ENCODE measurements around the gene TRAF2. TPM values are rescaled to one million over a fixed set of nuclear protein-coding genes. Genes with fewer than 3 reads are reported as not detected.

Gene TRAF2
- total and polyA plus RNA-seq, 2 of the 13 experiments (the other 11 are each of a cell fraction or from before 2014, with no cell fraction given) = 12.4 to 13.6 TPM

- TF ChIP-seq, protein P1, sequence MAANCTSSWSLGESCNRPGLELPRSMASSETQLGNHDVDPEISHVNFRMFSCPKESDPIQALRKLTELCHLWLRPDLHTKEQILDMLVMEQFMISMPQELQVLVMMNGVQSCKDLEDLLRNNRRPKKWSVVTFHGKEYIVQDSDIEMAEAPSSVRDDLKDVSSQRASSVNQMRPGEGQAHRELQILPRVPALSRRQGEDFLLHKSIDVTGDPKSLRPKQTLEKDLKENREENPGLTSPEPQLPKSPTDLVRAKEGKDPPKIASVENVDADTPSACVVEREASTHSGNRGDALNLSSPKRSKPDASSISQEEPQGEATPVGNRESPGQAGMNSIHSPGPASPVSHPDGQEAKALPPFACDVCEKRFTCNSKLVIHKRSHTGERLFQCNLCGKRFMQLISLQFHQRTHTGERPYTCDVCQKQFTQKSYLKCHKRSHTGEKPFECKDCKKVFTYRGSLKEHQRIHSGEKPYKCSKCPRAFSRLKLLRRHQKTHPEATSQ (CRISPR knock-in tag; IDR thresholded peaks at IDR 0.05; ENCODE audit: borderline replicate concordance) = no peak
- TF ChIP-seq ZNF12 (CRISPR knock-in tag; IDR thresholded peaks at IDR 0.05) (0 out of 2 replicates have a peak, but pooled peaks have one; percentile 47), THAP7 (CRISPR knock-in tag; IDR thresholded peaks at IDR 0.05) (0 out of 2 replicates have a peak, but pooled peaks have one; percentile 38), ZNF101 (CRISPR knock-in tag; IDR thresholded peaks at IDR 0.05; ENCODE audit: borderline replicate concordance, low read depth) (no peak), ZNF567 (CRISPR knock-in tag; IDR thresholded peaks at IDR 0.05; ENCODE audit: borderline replicate concordance) (no peak), ZNF460 (CRISPR knock-in tag; IDR thresholded peaks at IDR 0.05; ENCODE audit: borderline replicate concordance) (peak; percentile 43; the same call in 1 of the 2 replicates), ZNF292 (CRISPR knock-in tag; IDR thresholded peaks at IDR 0.05; ENCODE audit: borderline replicate concordance, low read depth) (peak; percentile 78; the same call in 1 of the 2 replicates), ZNF20 (CRISPR knock-in tag; IDR thresholded peaks at IDR 0.05) (no peak), KAT7 (CRISPR knock-in tag; IDR thresholded peaks at IDR 0.05; ENCODE audit: borderline replicate concordance) (peak; percentile 72; the same call in 1 of the 2 replicates), FLYWCH1 (CRISPR knock-in tag; IDR thresholded peaks at IDR 0.05) (no peak), HDAC6 (IDR thresholded peaks at IDR 0.05; ENCODE audit: low read depth, low read length) (no peak), ZNF530 (CRISPR knock-in tag; IDR thresholded peaks at IDR 0.05; ENCODE audit: low read depth) (no peak), KLF16 (CRISPR knock-in tag; IDR thresholded peaks at IDR 0.05) (peak in 1 of 2 experiments; percentile 95; a peak in 2 of 4 replicates), ZNF564 (CRISPR knock-in tag; IDR thresholded peaks at IDR 0.05) (peak; percentile 6; the same call in 1 of the 2 replicates), ZNF709 (CRISPR knock-in tag; IDR thresholded peaks at IDR 0.05) (no peak), HOXA3 (CRISPR knock-in tag; IDR thresholded peaks at IDR 0.05) (peak; percentile 79; the same call in 1 of the 2 replicates), NFIB (CRISPR knock-in tag; IDR thresholded peaks at IDR 0.05; ENCODE audit: borderline replicate concordance) (no peak)
- TF ChIP-seq, protein P2, sequence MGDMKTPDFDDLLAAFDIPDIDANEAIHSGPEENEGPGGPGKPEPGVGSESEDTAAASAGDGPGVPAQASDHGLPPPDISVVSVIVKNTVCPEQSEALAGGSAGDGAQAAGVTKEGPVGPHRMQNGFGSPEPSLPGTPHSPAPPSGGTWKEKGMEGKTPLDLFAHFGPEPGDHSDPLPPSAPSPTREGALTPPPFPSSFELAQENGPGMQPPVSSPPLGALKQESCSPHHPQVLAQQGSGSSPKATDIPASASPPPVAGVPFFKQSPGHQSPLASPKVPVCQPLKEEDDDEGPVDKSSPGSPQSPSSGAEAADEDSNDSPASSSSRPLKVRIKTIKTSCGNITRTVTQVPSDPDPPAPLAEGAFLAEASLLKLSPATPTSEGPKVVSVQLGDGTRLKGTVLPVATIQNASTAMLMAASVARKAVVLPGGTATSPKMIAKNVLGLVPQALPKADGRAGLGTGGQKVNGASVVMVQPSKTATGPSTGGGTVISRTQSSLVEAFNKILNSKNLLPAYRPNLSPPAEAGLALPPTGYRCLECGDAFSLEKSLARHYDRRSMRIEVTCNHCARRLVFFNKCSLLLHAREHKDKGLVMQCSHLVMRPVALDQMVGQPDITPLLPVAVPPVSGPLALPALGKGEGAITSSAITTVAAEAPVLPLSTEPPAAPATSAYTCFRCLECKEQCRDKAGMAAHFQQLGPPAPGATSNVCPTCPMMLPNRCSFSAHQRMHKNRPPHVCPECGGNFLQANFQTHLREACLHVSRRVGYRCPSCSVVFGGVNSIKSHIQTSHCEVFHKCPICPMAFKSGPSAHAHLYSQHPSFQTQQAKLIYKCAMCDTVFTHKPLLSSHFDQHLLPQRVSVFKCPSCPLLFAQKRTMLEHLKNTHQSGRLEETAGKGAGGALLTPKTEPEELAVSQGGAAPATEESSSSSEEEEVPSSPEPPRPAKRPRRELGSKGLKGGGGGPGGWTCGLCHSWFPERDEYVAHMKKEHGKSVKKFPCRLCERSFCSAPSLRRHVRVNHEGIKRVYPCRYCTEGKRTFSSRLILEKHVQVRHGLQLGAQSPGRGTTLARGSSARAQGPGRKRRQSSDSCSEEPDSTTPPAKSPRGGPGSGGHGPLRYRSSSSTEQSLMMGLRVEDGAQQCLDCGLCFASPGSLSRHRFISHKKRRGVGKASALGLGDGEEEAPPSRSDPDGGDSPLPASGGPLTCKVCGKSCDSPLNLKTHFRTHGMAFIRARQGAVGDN (CRISPR knock-in tag; IDR thresholded peaks at IDR 0.05) = peak; percentile 90
- TF ChIP-seq, protein P3, sequence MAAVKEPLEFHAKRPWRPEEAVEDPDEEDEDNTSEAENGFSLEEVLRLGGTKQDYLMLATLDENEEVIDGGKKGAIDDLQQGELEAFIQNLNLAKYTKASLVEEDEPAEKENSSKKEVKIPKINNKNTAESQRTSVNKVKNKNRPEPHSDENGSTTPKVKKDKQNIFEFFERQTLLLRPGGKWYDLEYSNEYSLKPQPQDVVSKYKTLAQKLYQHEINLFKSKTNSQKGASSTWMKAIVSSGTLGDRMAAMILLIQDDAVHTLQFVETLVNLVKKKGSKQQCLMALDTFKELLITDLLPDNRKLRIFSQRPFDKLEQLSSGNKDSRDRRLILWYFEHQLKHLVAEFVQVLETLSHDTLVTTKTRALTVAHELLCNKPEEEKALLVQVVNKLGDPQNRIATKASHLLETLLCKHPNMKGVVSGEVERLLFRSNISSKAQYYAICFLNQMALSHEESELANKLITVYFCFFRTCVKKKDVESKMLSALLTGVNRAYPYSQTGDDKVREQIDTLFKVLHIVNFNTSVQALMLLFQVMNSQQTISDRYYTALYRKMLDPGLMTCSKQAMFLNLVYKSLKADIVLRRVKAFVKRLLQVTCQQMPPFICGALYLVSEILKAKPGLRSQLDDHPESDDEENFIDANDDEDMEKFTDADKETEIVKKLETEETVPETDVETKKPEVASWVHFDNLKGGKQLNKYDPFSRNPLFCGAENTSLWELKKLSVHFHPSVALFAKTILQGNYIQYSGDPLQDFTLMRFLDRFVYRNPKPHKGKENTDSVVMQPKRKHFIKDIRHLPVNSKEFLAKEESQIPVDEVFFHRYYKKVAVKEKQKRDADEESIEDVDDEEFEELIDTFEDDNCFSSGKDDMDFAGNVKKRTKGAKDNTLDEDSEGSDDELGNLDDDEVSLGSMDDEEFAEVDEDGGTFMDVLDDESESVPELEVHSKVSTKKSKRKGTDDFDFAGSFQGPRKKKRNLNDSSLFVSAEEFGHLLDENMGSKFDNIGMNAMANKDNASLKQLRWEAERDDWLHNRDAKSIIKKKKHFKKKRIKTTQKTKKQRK (IDR thresholded peaks at IDR 0.05; ENCODE audit: low read length) = no peak
Observed at GRCh38 chr9:136882109-136882946, 4.0 kb upstream of the TRAF2 start (continued).
